HCT116 (cell line): ENCODE measurements around the gene GRM4. TPM values are rescaled to one million over a fixed set of nuclear protein-coding genes. Genes with fewer than 3 reads are reported as not detected.

ENCODE experiments used
- ATAC-seq: fragments of 200-7000 bp; cut with Tn5 transposase; 2 replicates; pipeline ENCODE4 v1.9.1; 2020; ENCODE audit warnings: mild to moderate bottlenecking, moderate library complexity
- BruUV-seq: library from RNA; stranded (reverse); fragments of 400-500 nt; replicated peaks from 2 replicates; lab custom pipeline; 2021; lab: Mats Ljungman, UMichigan
- CTCF ChIA-PET: fragments of 300-600 bp; sonication (Branson Sonifier 250); formaldehyde crosslinking; loops from one replicate; lab custom pipeline; 2021; ENCODE audit warnings: antibody characterized with exemption; lab: Charles Lee
- POLR2A ChIA-PET: fragments of 300-600, 350-600 bp; sonication (Branson Sonifier 250); formaldehyde crosslinking; loops from one replicate; lab custom pipeline; 2021; ENCODE audit warnings: antibody characterized with exemption; lab: Charles Lee
- RAD21 ChIA-PET, 2 experiments: fragments of 300-600 bp; sonication (Branson Sonifier 250); formaldehyde crosslinking; loops; one replicate each; lab custom pipeline; 2023; ENCODE audit warnings: low total read pairs in 2 of 2; ENCODE audit not compliant: uncharacterized antibody in 2 of 2, unreplicated experiment in 2 of 2, low non-redundant PET in 1 of 2; lab: Charles Lee
- DNase-seq: peaks from one replicate; pipeline ENCODE4 v3.0.0-alpha.2; 2010; ENCODE audit warnings: low read depth, low spot score
- H2AFZ ChIP-seq: fragments of 200-600 bp; shearing (Covaris generic), sonication (generic); 2 replicates; pipeline ENCODE4 v1.6.1; 2017; ENCODE audit warnings: low read depth, mixed run types, mixed read lengths, antibody characterized with exemption, low read length; ENCODE audit not compliant: poor library complexity, severe bottlenecking
- H3K27ac ChIP-seq: 2 replicates; pipeline ENCODE4 v1.5.1; 2012; ENCODE audit warnings: low read depth, low read length
- H3K27me3 ChIP-seq: fragments of 200-600 bp; sonication (generic); 2 replicates; pipeline ENCODE4 v1.6.1; 2016; ENCODE audit warnings: mixed run types, low read length, mixed read lengths; ENCODE audit not compliant: insufficient read depth
- H3K36me3 ChIP-seq, 2 experiments: fragments of 200-500 bp in 1 of 2; fragments of 200-600 bp in 1 of 2; sonication (Bioruptor generic) in 1 of 2; sonication (generic) in 1 of 2; 2 replicates each; pipeline versions ENCODE4 v1.5.1 to v1.6.1; 2014 to 2016; ENCODE audit warnings: low read length in 2 of 2, inconsistent platforms in 1 of 2, mixed read lengths in 1 of 2, mixed run types in 1 of 2; ENCODE audit not compliant: insufficient read depth in 2 of 2, control insufficient read depth in 1 of 2
- H3K4me1 ChIP-seq, 2 experiments: fragments of 200-600 bp in 1 of 2; sonication (generic) in 1 of 2; 2 replicates each; pipeline versions ENCODE4 v1.5.1 to v1.6.1; 2012 to 2017; ENCODE audit warnings: low read length in 2 of 2, inconsistent platforms in 1 of 2, mild to moderate bottlenecking in 1 of 2, mixed read lengths in 1 of 2, mixed run types in 1 of 2, moderate library complexity in 1 of 2; ENCODE audit not compliant: insufficient read depth in 2 of 2, control insufficient read depth in 1 of 2
- H3K4me2 ChIP-seq: fragments of 200-600 bp; sonication (generic); 2 replicates; pipeline ENCODE4 v1.6.1; 2017; ENCODE audit warnings: mixed run types, low read length, mixed read lengths
- H3K4me3 ChIP-seq, 2 experiments: fragments of 200-600 bp in 1 of 2; sonication (generic) in 1 of 2; replicated peaks in 1 of 2; 2 replicates each; pipeline ENCODE4 v1.5.1; 2011 to 2016; ENCODE audit warnings: low read length in 2 of 2, control low read depth in 1 of 2, low read depth in 1 of 2, mild to moderate bottlenecking in 1 of 2, mixed read lengths in 1 of 2, mixed run types in 1 of 2
- H3K79me2 ChIP-seq: fragments of 200-600 bp; sonication (generic); 2 replicates; pipeline ENCODE4 v1.6.1; 2017; ENCODE audit warnings: mild to moderate bottlenecking, mixed run types, low read length, moderate library complexity, mixed read lengths; ENCODE audit not compliant: insufficient read depth
- H3K9ac ChIP-seq: fragments of 200-600 bp; sonication (generic); 2 replicates; pipeline ENCODE4 v1.6.1; 2016; ENCODE audit warnings: low read length, mixed read lengths
- H3K9me2 ChIP-seq: fragments of 200-600 bp; sonication (generic), shearing (Covaris generic); 2 replicates; pipeline ENCODE4 v1.6.1; 2017; ENCODE audit warnings: mixed run types, mild to moderate bottlenecking, moderate library complexity; ENCODE audit not compliant: insufficient read depth
- H3K9me3 ChIP-seq, 2 experiments: fragments of 200-500 bp in 1 of 2; fragments of 200-600 bp in 1 of 2; sonication (Bioruptor generic) in 1 of 2; sonication (generic) in 1 of 2; 2 replicates each; pipeline ENCODE4 v1.6.1; 2014 to 2017; ENCODE audit warnings: low read length in 2 of 2, mixed read lengths in 2 of 2, inconsistent platforms in 1 of 2, low read depth in 1 of 2, mild to moderate bottlenecking in 1 of 2, mixed run types in 1 of 2, moderate library complexity in 1 of 2; ENCODE audit not compliant: control insufficient read depth in 1 of 2, insufficient read depth in 1 of 2
- H4K20me1 ChIP-seq: fragments of 200-600 bp; sonication (generic), shearing (Covaris generic); 2 replicates; pipeline ENCODE4 v1.6.1; 2017; ENCODE audit warnings: mixed run types, mild to moderate bottlenecking, moderate library complexity; ENCODE audit not compliant: insufficient read depth
- ATF3 ChIP-seq: IDR thresholded peaks from 2 replicates; pipeline ENCODE4 v1.6.1; 2012
- EGR1 ChIP-seq: IDR thresholded peaks from 2 replicates; pipeline ENCODE4 v1.6.1; 2012; ENCODE audit warnings: low read depth
- ELF1 ChIP-seq: IDR thresholded peaks from 2 replicates; pipeline ENCODE4 v1.6.1; 2012; ENCODE audit warnings: low read depth, borderline replicate concordance
- EZH2phosphoT487 ChIP-seq: fragments of 200-600 bp; IDR thresholded peaks from 2 replicates; pipeline ENCODE4 v1.6.1; 2018; ENCODE audit warnings: antibody characterized with exemption, borderline replicate concordance
- FOSL1 ChIP-seq: IDR thresholded peaks from 2 replicates; pipeline ENCODE4 v1.6.1; 2012; ENCODE audit warnings: low read depth
- MAX ChIP-seq: IDR thresholded peaks from 2 replicates; pipeline ENCODE4 v1.6.1; 2012
- POLR2A ChIP-seq: IDR thresholded peaks from 2 replicates; pipeline ENCODE4 v1.7.0; 2011; ENCODE audit warnings: borderline replicate concordance; ENCODE audit not compliant: insufficient read depth, insufficient read length; ENCODE audit errors: extremely low read depth
- POLR2AphosphoS5 ChIP-seq: IDR thresholded peaks from 2 replicates; pipeline ENCODE4 v1.6.1; 2011; ENCODE audit warnings: mild to moderate bottlenecking, low read depth, low read length, moderate library complexity
- REST ChIP-seq: IDR thresholded peaks from 2 replicates; pipeline ENCODE4 v1.6.1; 2012; ENCODE audit warnings: low read depth
- SIN3A ChIP-seq: IDR thresholded peaks from 2 replicates; pipeline ENCODE4 v1.6.1; 2012; ENCODE audit warnings: low read depth
- SRF ChIP-seq: IDR thresholded peaks from 2 replicates; pipeline ENCODE4 v1.6.1; 2012; ENCODE audit warnings: low read depth
- TCF7L2 ChIP-seq: IDR thresholded peaks from 2 replicates; pipeline ENCODE4 v1.7.0; 2011; ENCODE audit warnings: borderline replicate concordance, inconsistent platforms; ENCODE audit not compliant: insufficient read depth, insufficient read length; ENCODE audit errors: extremely low read depth
- YY1 ChIP-seq: IDR thresholded peaks from 2 replicates; pipeline ENCODE4 v1.6.1; 2011; ENCODE audit warnings: low read length, low read depth, moderate library complexity, mild to moderate bottlenecking; ENCODE audit not compliant: insufficient replicate concordance; ENCODE audit errors: extremely low read depth
- ZBTB33 ChIP-seq: IDR thresholded peaks from 2 replicates; pipeline ENCODE4 v1.6.1; 2011; ENCODE audit warnings: mild to moderate bottlenecking, low read length, moderate library complexity; ENCODE audit not compliant: insufficient replicate concordance; ENCODE audit errors: extremely low read depth
- ZFX ChIP-seq: fragments of 450-650 bp; IDR thresholded peaks from 2 replicates; pipeline ENCODE4 v1.6.1; 2017
- intact Hi-C: fragments of 100-400 bp; cut with micrococcal nuclease; formaldehyde crosslinking; loops from 2 replicates; pipeline ENCODE4 v1.10.0; 2022
- total RNA-seq: library from RNA; stranded (reverse); gene quantifications from one replicate; pipeline ENCODE4 v1.2.1, GENCODE V29; 2021; ENCODE audit not compliant: unreplicated experiment

The GRM4 gene
- total RNA-seq, 1 experiment from 2014 or later = 2.6 TPM

- no peak overlapping the region for H2AFZ ChIP-seq
- H3K9me3 ChIP-seq = no peaks in the 10 kb centered on the region
- ATAC-seq (no peak), DNase-seq (no peak)
- TF ChIP-seq REST (no peak), SRF (no peak), FOSL1 (no peak), YY1 (no peak), ELF1 (no peak), EGR1 (no peak), EZH2phosphoT487 (no peak), POLR2A (no peak), TCF7L2 (no peak), SIN3A (no peak), MAX (no peak), ZBTB33 (no peak), POLR2AphosphoS5 (no peak), ATF3 (no peak), ZFX (no peak)
- H3K9ac ChIP-seq = no peak overlapping the region
- H3K27ac ChIP-seq = no peak overlapping the region
- RAD21 ChIA-PET = no interaction called here
- no peak overlapping the region for H3K4me3 ChIP-seq
- no TSS peak for BruUV-seq
- no peaks in the 10 kb centered on the region for H3K36me3 ChIP-seq
- CTCF ChIA-PET = interaction anchor here (1.5 kb wide), 1 partner anchor 80 kb away, joined by 4 read pairs; no protein-coding TSS in a partner anchor
- no peaks in the 10 kb centered on the region for H4K20me1 ChIP-seq
- peaks cover 2 to 12% of the 10 kb centered on the region in 2 experiments; a peak in 2 of 4 replicates for H3K4me1 ChIP-seq
- POLR2A ChIA-PET = no interaction called here
- H3K9me2 ChIP-seq = no peaks in the 10 kb centered on the region
- intact Hi-C loops = no loop called here
- H3K27me3 ChIP-seq = 0 out of 2 replicates have a peak, but pooled peaks cover 4% of the 10 kb centered on the region
- H3K4me2 ChIP-seq = no peak overlapping the region
- no peaks in the 10 kb centered on the region for H3K79me2 ChIP-seq
Measured at GRCh38 chr6:34135541-34135940, 10.3 kb downstream of the GRM4 start.
